Breast epithelium (tissue), 3 donors: Measurements from ENCODE around the gene AP3S1.

Experiments used
- POLR2AphosphoS5 ChIP-seq, 3 donors: sonication (generic); formaldehyde crosslinking; IDR thresholded peaks; one replicate each; pipeline ENCODE4 v1.6.1; 2017; ENCODE audit warnings: antibody characterized with exemption in 3 of 3
- TF ChIP-seq, protein P1 (sequence below), 3 donors: fragments of 450-650 bp; IDR thresholded peaks; one replicate each; pipeline ENCODE4 v1.5.1; 2016 to 2017; ENCODE audit warnings: antibody characterized with exemption in 3 of 3, mild to moderate bottlenecking in 3 of 3, moderate library complexity in 3 of 3

DNA sequence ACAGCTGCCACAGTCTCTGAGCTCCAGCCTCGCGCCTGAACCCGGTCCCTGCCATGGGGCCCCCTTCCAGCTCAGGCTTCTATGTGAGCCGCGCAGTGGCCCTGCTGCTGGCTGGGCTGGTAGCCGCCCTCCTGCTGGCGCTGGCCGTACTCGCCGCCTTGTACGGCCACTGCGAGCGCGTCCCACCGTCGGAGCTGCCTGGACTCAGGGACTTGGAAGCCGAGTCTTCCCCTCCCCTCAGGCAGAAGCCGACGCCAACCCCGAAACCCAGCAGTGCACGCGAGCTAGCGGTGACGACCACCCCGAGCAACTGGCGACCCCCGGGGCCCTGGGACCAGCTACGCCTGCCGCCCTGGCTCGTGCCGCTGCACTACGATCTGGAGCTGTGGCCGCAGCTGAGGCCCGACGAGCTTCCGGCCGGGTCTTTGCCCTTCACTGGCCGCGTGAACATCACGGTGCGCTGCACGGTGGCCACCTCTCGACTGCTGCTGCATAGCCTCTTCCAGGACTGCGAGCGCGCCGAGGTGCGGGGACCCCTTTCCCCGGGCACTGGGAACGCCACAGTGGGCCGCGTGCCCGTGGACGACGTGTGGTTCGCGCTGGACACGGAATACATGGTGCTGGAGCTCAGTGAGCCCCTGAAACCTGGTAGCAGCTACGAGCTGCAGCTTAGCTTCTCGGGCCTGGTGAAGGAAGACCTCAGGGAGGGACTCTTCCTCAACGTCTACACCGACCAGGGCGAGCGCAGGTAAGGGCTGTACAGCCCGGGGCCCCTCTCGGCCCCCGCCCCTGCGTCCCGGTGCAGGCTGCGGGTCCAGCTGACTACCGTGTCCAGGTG is 121.0 kb downstream of the AP3S1 start:
- TF ChIP-seq, protein P1, sequence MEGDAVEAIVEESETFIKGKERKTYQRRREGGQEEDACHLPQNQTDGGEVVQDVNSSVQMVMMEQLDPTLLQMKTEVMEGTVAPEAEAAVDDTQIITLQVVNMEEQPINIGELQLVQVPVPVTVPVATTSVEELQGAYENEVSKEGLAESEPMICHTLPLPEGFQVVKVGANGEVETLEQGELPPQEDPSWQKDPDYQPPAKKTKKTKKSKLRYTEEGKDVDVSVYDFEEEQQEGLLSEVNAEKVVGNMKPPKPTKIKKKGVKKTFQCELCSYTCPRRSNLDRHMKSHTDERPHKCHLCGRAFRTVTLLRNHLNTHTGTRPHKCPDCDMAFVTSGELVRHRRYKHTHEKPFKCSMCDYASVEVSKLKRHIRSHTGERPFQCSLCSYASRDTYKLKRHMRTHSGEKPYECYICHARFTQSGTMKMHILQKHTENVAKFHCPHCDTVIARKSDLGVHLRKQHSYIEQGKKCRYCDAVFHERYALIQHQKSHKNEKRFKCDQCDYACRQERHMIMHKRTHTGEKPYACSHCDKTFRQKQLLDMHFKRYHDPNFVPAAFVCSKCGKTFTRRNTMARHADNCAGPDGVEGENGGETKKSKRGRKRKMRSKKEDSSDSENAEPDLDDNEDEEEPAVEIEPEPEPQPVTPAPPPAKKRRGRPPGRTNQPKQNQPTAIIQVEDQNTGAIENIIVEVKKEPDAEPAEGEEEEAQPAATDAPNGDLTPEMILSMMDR (IDR thresholded peaks at IDR 0.05): no peak
- no peak for TF ChIP-seq POLR2AphosphoS5 (IDR thresholded peaks at IDR 0.05)
